T-cell (primary cell): ENCODE measurements around the gene SCRG1. TPM values are rescaled to one million over a fixed set of nuclear protein-coding genes. Genes with fewer than 3 reads are reported as not detected.

ENCODE experiments used
- ATAC-seq, 4 experiments: fragments of 200-7000 bp in 3 of 4; fragments of 150-1000 bp in 1 of 4; cut with Tn5 transposase; replicated peaks in 1 of 4; 1 replicate in 3 of 4; 2 replicates in 1 of 4; pipeline ENCODE4 v1.10.0; 2021; ENCODE audit warnings: moderate library complexity in 3 of 4, mild to moderate bottlenecking in 2 of 4, moderate number of reproducible peaks in 1 of 4
- CTCF ChIA-PET, 2 donors: fragments of 300-600 bp; sonication (Branson Sonifier 250); formaldehyde crosslinking; loops; one replicate each; lab custom pipeline; 2022; ENCODE audit warnings: antibody characterized with exemption in 2 of 2; lab: Charles Lee
- POLR2A ChIA-PET, 2 donors: fragments of 300-600 bp; sonication (Branson Sonifier 250); formaldehyde crosslinking; loops; one replicate each; lab custom pipeline; 2022; ENCODE audit warnings: antibody characterized with exemption in 2 of 2; lab: Charles Lee
- DNase-seq, 35 experiments: peaks; one replicate each; pipeline versions ENCODE4 v3.0.0 to v3.0.0-alpha.2; 2013 to 2023
- H3K27ac ChIP-seq: one replicate; pipeline ENCODE4 v1.5.1; 2013; ENCODE audit warnings: low read length
- H3K27me3 ChIP-seq, 2 experiments: replicated peaks in 1 of 2; 1 replicate in 1 of 2; 2 replicates in 1 of 2; pipeline versions ENCODE4 v1.6.1 to v1.7.0; 2013; ENCODE audit warnings: low read length in 1 of 2, mixed read lengths in 1 of 2; ENCODE audit not compliant: control insufficient read depth in 2 of 2, insufficient read depth in 2 of 2; ENCODE audit errors: extremely low read depth in 1 of 2
- H3K36me3 ChIP-seq, 2 donors: 1 replicate in 1 of 2; 2 replicates in 1 of 2; pipeline versions ENCODE4 v1.6.1 to v1.7.0; 2013; ENCODE audit warnings: low read length in 1 of 2; ENCODE audit not compliant: control insufficient read depth in 2 of 2, insufficient read depth in 1 of 2; ENCODE audit errors: extremely low read depth in 1 of 2
- H3K4me1 ChIP-seq, 2 experiments: 1 replicate in 1 of 2; 2 replicates in 1 of 2; pipeline versions ENCODE4 v1.6.1 to v1.7.0; 2013; ENCODE audit warnings: low read length in 2 of 2, mixed read lengths in 1 of 2; ENCODE audit not compliant: insufficient read depth in 2 of 2, control insufficient read depth in 1 of 2; ENCODE audit errors: extremely low read depth in 1 of 2
- H3K4me3 ChIP-seq, 2 donors: 1 replicate in 1 of 2; 2 replicates in 1 of 2; pipeline versions ENCODE4 v1.5.1 to v1.7.0; 2013; ENCODE audit warnings: mild to moderate bottlenecking in 2 of 2, low read length in 1 of 2, moderate library complexity in 1 of 2; ENCODE audit not compliant: control insufficient read depth in 1 of 2; ENCODE audit errors: extremely low read depth in 1 of 2
- H3K9me3 ChIP-seq: 2 replicates; pipeline ENCODE4 v1.7.0; 2013
- H3K27ac Mint-ChIP-seq, 2 donors: one replicate each; pipeline ENCODE4 v1.8.0; 2020 to 2021; ENCODE audit warnings: mild to moderate bottlenecking in 2 of 2, mixed read lengths in 2 of 2
- H3K27me3 Mint-ChIP-seq, 2 donors: one replicate each; pipeline ENCODE4 v1.8.0; 2021 to 2022; ENCODE audit warnings: mixed read lengths in 2 of 2
- H3K36me3 Mint-ChIP-seq: one replicate; pipeline ENCODE4 v1.8.0; 2021; ENCODE audit warnings: mixed read lengths
- H3K4me1 Mint-ChIP-seq, 3 donors: one replicate each; pipeline ENCODE4 v1.8.0; 2020 to 2022; ENCODE audit warnings: mixed read lengths in 3 of 3, mild to moderate bottlenecking in 1 of 3
- H3K4me3 Mint-ChIP-seq, 3 donors: one replicate each; pipeline ENCODE4 v1.8.0; 2020 to 2022; ENCODE audit warnings: mild to moderate bottlenecking in 3 of 3, mixed read lengths in 3 of 3, moderate library complexity in 3 of 3
- H3K9me3 Mint-ChIP-seq, 3 donors: one replicate each; pipeline ENCODE4 v1.8.0; 2020 to 2022; ENCODE audit warnings: mixed read lengths in 3 of 3
- WGBS: methylation state at CpG from one replicate; pipeline ENCODE4 v1.1.5; 2013; ENCODE audit warnings: missing lambda C conversion rate; ENCODE audit not compliant: insufficient coverage; 5-methylcytosine and 5-hydroxymethylcytosine counted together
- total RNA-seq, 35 experiments: library from RNA in 6 of 35; stranded (reverse) in 6 of 35; fragments of 120-200 nt in 1 of 35; gene quantifications; one replicate each; pipeline versions ENCODE4 v1.2.1 to v1.2.4 and lab custom pipeline; 2013 to 2026

The SCRG1 gene
- total RNA-seq, 5 donors from 2014 or later (not counting 1 experiment from before 2014, with no cell fraction given) = not detected

DNA sequence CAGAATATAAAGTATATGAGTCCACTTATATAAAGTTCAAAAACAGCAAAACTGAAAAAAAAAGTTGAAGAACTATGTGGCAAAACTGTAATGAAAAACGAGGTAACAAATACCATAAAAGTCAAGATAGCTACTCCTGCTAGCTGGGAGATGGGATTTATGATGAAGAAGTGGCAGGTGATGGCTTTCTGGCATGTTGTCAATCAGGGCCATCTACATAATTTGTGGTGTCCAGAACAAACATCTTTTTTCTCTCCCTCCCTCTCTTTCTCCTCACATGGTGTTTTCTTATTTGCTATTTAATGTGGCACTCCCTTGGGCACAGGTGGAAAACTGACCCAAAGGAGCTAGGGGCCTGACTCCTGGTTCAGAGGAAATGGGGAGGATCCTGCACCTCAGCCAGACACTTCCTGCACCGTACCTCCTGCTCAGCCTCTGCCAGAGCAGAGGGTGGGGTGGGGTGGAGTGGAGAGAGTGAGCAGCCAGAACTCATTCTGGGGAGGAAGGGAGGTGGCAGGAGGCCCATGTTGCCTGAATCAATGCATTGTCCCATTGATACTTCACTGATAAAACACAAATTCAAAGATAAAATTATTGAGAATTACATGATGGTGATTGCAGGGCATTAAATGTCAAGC lies 33.4 kb downstream of the SCRG1 start:
- Mint-ChIP-seq H3K27me3 (no peaks in the 10 kb centered on the region), H3K4me1 (peaks cover 18 to 31% (median 25%) of the 10 kb centered on the region in 3 donors), H3K27ac (peak overlapping the region; percentile 24 to 52), H3K4me3 (no peak overlapping the region), H3K9me3 (no peaks in the 10 kb centered on the region), H3K36me3 (no peaks in the 10 kb centered on the region)
- ChIA-PET POLR2A (interaction anchor here in 1 of 2 donors (0.5 kb wide), 1 partner anchor 12 kb away, joined by 3 read pairs; no protein-coding TSS in a partner anchor), CTCF (interaction anchor here in 1 of 2 donors (0.6 kb wide), 1 partner anchor 57 kb away, joined by 4 read pairs; no protein-coding TSS in a partner anchor)
- Histone ChIP-seq H3K4me1 (peaks cover 7 to 11% of the 10 kb centered on the region in 2 experiments), H3K9me3 (no peaks in the 10 kb centered on the region), H3K36me3 (no peaks in the 10 kb centered on the region), H3K4me3 (no peak overlapping the region), H3K27me3 (no peaks in the 10 kb centered on the region), H3K27ac (no peak overlapping the region)
- no peak for ATAC-seq
- whole genome bisulfite sequencing = no CpG with 5 or more reads among the region's 2 CpGs
- DNase-seq = no peak

- DNase-seq = no peak
- peaks cover 0 to 3% of the 10 kb centered on the region in 2 experiments for H3K27me3 ChIP-seq
- Mint-ChIP-seq H3K9me3 (no peaks in the 10 kb centered on the region), H3K36me3 (no peaks in the 10 kb centered on the region), H3K4me3 (no peak overlapping the region), H3K4me1 (peaks cover 9 to 20% (median 17%) of the 10 kb centered on the region in 3 donors), H3K27me3 (no peaks in the 10 kb centered on the region), H3K27ac (no peak overlapping the region)
- no peak overlapping the region for H3K27ac ChIP-seq
- ChIA-PET CTCF (no interaction called here), POLR2A (no interaction called here)
- no CpG with 5 or more reads among the region's 3 CpGs for WGBS
- ATAC-seq = no peak
- H3K9me3 ChIP-seq = no peaks in the 10 kb centered on the region
- H3K36me3 ChIP-seq = no peaks in the 10 kb centered on the region
- H3K4me1 ChIP-seq = peaks cover 4 to 6% of the 10 kb centered on the region in 2 experiments
- H3K4me3 ChIP-seq = no peak overlapping the region
Measured at GRCh38 chr4:173362666-173363065, 36.2 kb downstream of the SCRG1 start.

GRCh38 chr4:173360587-173361221 lies 38.2 kb downstream of the SCRG1 start:
- Histone ChIP-seq H3K36me3 (no peaks in the 10 kb centered on the region), H3K4me3 (no peak overlapping the region), H3K27me3 (peaks cover 0 to 3% of the 10 kb centered on the region in 2 experiments), H3K4me1 (peaks cover under 1 to 3% of the 10 kb centered on the region in 2 experiments), H3K27ac (no peak overlapping the region), H3K9me3 (no peaks in the 10 kb centered on the region)
- DNase-seq = no peak
- no peaks in the 10 kb centered on the region for H3K36me3 Mint-ChIP-seq
- H3K9me3 Mint-ChIP-seq = no peaks in the 10 kb centered on the region
- peaks cover 6 to 8% (median 7%) of the 10 kb centered on the region in 3 donors for H3K4me1 Mint-ChIP-seq
- no peak overlapping the region for H3K4me3 Mint-ChIP-seq
- H3K27me3 Mint-ChIP-seq = no peaks in the 10 kb centered on the region
- ATAC-seq = peak in 1 of 4 experiments; percentile 49
- WGBS = no CpG with 5 or more reads among the region's 5 CpGs
- no peak overlapping the region for H3K27ac Mint-ChIP-seq
- ChIA-PET CTCF (interaction anchor here in 1 of 2 donors (0.7 kb wide), 1 partner anchor 10 kb away, joined by 8 read pairs; the partner anchor contains the start of gene SAP30), POLR2A (no interaction called here)

DNA sequence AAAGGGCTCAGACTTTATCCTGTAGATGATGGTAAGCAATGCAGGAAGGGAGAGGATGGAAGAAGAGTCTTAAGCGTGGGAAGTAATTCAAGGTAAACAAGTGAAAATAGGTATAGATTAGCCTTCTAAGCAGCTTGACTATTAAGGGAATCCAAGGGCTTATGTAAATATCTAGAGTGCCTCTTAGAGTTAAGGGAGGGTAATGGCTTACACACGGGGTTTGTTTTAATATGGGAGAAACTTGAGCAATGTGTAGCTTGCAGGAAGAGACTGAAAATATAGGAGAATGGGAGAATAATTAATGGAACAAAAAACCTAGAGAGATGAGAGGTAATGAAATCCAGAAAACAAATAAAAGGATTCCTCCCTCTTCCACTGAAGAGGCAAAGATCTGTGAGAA lies 41.0 kb downstream of the SCRG1 start:
- no peaks in the 10 kb centered on the region for H3K4me1 Mint-ChIP-seq
- Histone ChIP-seq H3K9me3 (no peaks in the 10 kb centered on the region), H3K36me3 (no peaks in the 10 kb centered on the region), H3K27ac (no peak overlapping the region), H3K27me3 (peaks cover 0 to 3% of the 10 kb centered on the region in 2 experiments), H3K4me3 (no peak overlapping the region), H3K4me1 (no peaks in the 10 kb centered on the region)
- no peak overlapping the region for H3K27ac Mint-ChIP-seq
- H3K4me3 Mint-ChIP-seq = no peak overlapping the region
- H3K27me3 Mint-ChIP-seq = no peaks in the 10 kb centered on the region
- no peak for ATAC-seq
- CTCF ChIA-PET = interaction anchor here in 1 of 2 donors (1.2 to 1.5 kb wide), 2 partner anchors 12 to 39 kb away, joined by 3 to 4 read pairs; no protein-coding TSS in a partner anchor
- H3K36me3 Mint-ChIP-seq = no peaks in the 10 kb centered on the region
- POLR2A ChIA-PET = no interaction called here
- H3K9me3 Mint-ChIP-seq = no peaks in the 10 kb centered on the region
- DNase-seq = no peak
- WGBS = 100% methylated on average over 1 of the region's 2 CpGs

DNA sequence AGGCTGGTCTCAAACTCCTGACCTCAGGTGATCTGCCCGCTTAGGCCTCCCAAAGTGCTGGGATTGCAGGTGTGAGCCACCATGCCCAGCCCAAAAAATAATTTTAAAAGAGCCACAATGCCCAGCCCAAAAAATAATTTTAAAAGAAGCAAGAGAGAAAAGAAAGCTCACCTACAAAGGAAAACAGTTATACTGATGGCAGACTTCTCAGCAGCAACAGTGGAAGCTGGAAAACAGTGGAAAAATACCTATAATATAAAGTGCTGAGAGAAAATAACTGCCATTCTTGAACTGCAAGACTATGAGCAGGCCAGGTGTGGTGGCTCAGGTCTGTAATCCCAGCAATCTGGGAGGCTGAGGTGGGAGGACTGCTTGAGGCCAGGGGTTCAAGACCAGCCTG lies 51.4 kb downstream of the SCRG1 start:
- Mint-ChIP-seq H3K4me1 (no peaks in the 10 kb centered on the region), H3K27me3 (peaks cover 3 to 8% of the 10 kb centered on the region in 2 donors), H3K36me3 (no peaks in the 10 kb centered on the region), H3K27ac (no peak overlapping the region), H3K4me3 (no peak overlapping the region), H3K9me3 (no peaks in the 10 kb centered on the region)
- H3K9me3 ChIP-seq = no peaks in the 10 kb centered on the region
- no peak overlapping the region for H3K27ac ChIP-seq
- no peak overlapping the region for H3K4me3 ChIP-seq
- H3K27me3 ChIP-seq = peaks cover 0 to 6% of the 10 kb centered on the region in 2 experiments
- no peak for DNase-seq
- ChIA-PET POLR2A (no interaction called here), CTCF (interaction anchor here in 1 of 2 donors (1.0 kb wide), 1 partner anchor 23 kb away, joined by 5 read pairs; the partner anchor contains the start of gene SAP30)
- no peaks in the 10 kb centered on the region for H3K4me1 ChIP-seq
- no peak for ATAC-seq
- no peaks in the 10 kb centered on the region for H3K36me3 ChIP-seq
- WGBS = 100% methylated on average over 1 of the region's 1 CpG

DNA sequence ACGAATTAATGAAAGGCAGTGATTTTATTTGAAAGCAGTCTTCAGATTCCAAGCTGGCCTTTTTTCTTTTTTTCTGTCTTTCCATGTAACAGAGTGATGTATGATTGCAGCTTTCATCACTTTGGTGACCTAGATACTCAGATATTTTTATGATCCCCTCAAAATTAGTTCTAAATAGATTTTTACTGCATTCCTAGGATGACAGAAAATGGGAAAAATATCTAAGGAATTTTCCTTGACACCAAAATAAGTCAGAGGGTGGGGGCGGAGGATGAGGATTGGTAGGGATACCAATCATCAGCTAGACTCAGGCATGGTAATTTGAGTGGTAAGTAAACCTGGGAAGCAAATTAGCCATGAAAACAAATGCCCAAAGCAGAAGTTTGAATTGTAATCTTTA lies 52.8 kb downstream of the SCRG1 start:
- Mint-ChIP-seq H3K36me3 (no peaks in the 10 kb centered on the region), H3K27me3 (peaks cover 3 to 8% of the 10 kb centered on the region in 2 donors), H3K9me3 (no peaks in the 10 kb centered on the region), H3K4me1 (no peaks in the 10 kb centered on the region), H3K4me3 (no peak overlapping the region), H3K27ac (no peak overlapping the region)
- DNase-seq = no peak
- 80% methylated on average over 1 of the region's 2 CpGs for WGBS
- Histone ChIP-seq H3K4me3 (no peak overlapping the region), H3K27ac (no peak overlapping the region), H3K9me3 (no peaks in the 10 kb centered on the region), H3K4me1 (no peaks in the 10 kb centered on the region), H3K27me3 (peaks cover 0 to 4% of the 10 kb centered on the region in 2 experiments), H3K36me3 (no peaks in the 10 kb centered on the region)
- CTCF ChIA-PET = interaction anchor here (0.5 to 1.4 kb wide), 5 partner anchors 8 to 982 kb away, joined by 3 read pairs; no protein-coding TSS in a partner anchor
- ATAC-seq = no peak
- POLR2A ChIA-PET = interaction anchor here in 1 of 2 donors (0.7 kb wide), 1 partner anchor 23 kb away, joined by 3 read pairs; no protein-coding TSS in a partner anchor
